GM18519 (cell line): Measurements from ENCODE around the gene HSD17B3.
"Not testable (repeated sequence)": the region's sequence is repeated elsewhere in the genome, so short reads cannot be mapped to it uniquely, and the experiment has no call there.

Experiments
- ATAC-seq: cut with Tn5 transposase; IDR thresholded peaks from one replicate; pipeline ENCODE4 v1.9.1; 2021; ENCODE audit warnings: mild to moderate bottlenecking, moderate library complexity; ENCODE audit not compliant: unreplicated experiment, low FRiP score

Gene HSD17B3

GRCh38 chr9:96302021-96302420 is at the start of gene HSD17B3:
TSS of gene HSD17B3 (minus strand) at chr9:96302176. CDS start at chr9:96302104, 72 bp downstream.
- no peak for ATAC-seq

- ATAC-seq = no peak
Measured at GRCh38 chr9:96350866-96351265, 48.9 kb upstream of the HSD17B3 start.

- ATAC-seq = no peak
Measured at GRCh38 chr9:96348261-96348660, 46.3 kb upstream of the HSD17B3 start.

- ATAC-seq = no peak
Measured at GRCh38 chr9:96345551-96345950, 43.6 kb upstream of the HSD17B3 start.

- no peak for ATAC-seq
Measured at GRCh38 chr9:96344458-96345180, 42.6 kb upstream of the HSD17B3 start.

GRCh38 chr9:96343515-96344360 is 41.8 kb upstream of the HSD17B3 start:
- ATAC-seq = no peak

- ATAC-seq = no peak
Measured at GRCh38 chr9:96342571-96343245, 40.7 kb upstream of the HSD17B3 start.

GRCh38 chr9:96340707-96341106 is 38.7 kb upstream of the HSD17B3 start:
- ATAC-seq = no peak

GRCh38 chr9:96338299-96338698 is 36.3 kb upstream of the HSD17B3 start:
- ATAC-seq = no peak

- no peak for ATAC-seq
Measured at GRCh38 chr9:96333958-96334357, 32.0 kb upstream of the HSD17B3 start.

GRCh38 chr9:96331236-96331947 is 29.4 kb upstream of the HSD17B3 start:
- no peak for ATAC-seq

- ATAC-seq = no peak
Measured at GRCh38 chr9:96327694-96328352, 25.8 kb upstream of the HSD17B3 start.

- ATAC-seq = no peak
Measured at GRCh38 chr9:96323169-96323568, 21.2 kb upstream of the HSD17B3 start.

GRCh38 chr9:96322736-96323135 is 20.8 kb upstream of the HSD17B3 start:
- ATAC-seq = not testable (repeated sequence)

- not testable (repeated sequence) for ATAC-seq
Measured at GRCh38 chr9:96322210-96322609, 20.2 kb upstream of the HSD17B3 start.

- ATAC-seq = no peak
Measured at GRCh38 chr9:96321515-96321914, 19.5 kb upstream of the HSD17B3 start.

- no peak for ATAC-seq
Measured at GRCh38 chr9:96320749-96321280, 18.8 kb upstream of the HSD17B3 start.

- ATAC-seq = no peak
Measured at GRCh38 chr9:96318921-96319565, 17.1 kb upstream of the HSD17B3 start.

- no peak for ATAC-seq
Measured at GRCh38 chr9:96317335-96317980, 15.5 kb upstream of the HSD17B3 start.
